ENCODE results near the gene SPDYE16.
"Not testable (repeated sequence)": the region's sequence is repeated elsewhere in the genome, so short reads cannot be mapped to it uniquely, and the experiment has no call there.

SPDYE16 gene

DNA sequence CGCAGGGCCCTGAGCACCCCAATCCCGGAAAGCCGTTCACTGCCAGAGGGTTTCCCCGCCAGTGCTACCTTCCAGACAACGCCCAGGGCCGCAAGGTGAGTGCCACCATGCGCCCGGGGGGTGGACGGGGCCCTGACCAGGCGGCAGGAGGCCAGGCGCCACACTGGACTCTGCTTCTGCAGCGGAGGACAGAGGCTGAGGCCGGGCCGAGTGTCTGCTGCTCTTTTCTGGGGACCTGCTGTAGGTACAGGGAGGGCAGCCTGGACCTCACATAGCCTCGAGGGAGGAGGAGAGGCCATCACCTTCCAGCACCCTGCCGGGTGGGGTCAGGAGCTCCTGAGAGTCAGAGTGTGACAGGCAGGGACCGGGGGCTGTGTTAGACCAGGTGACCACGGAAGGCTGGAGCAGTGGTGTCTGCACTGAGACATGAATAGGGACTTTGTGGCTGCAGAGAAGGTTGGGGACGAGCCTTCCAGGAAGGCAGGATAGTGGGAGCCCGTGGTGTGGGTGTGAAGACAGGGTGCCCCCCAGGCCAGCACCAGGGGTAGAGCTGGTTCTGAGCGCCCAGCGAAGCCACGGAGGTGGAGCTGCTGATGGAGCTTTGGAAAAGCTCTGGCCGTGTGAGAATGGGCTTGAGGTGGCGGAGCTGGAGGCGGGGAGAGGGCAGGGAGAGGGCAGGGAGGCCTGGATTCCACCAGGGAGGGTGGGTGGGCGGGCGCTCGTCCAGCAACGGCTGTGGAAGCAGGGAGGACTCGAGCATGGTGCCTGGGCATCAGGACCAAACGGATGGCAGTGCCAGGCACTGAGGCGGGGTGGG is 38.5 kb downstream of the SPDYE16 start:
- not testable (repeated sequence) for DNase-seq (ENCODE audit: low spot score)

DNA sequence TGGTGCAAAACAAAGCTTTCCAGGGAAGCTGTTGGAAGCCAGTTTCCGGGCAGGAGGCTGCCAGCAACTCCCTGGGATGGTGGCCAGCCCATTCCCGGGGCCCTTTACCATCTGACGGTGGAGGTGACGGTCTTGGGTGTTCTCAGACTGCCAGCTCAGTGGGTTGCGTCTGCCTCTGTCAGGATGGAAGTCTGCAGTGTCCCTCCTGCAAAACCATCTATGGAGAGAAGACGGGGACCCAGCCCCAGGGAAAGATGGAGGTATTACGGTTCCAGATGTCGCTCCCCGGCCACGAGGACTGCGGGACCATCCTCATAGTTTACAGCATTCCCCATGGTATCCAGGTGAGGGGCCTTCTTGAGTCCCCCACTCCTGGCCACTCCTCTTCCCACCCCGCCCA is 39.9 kb downstream of the SPDYE16 start:
- DNase-seq (ENCODE audit: low spot score) = not testable (repeated sequence)

DNA sequence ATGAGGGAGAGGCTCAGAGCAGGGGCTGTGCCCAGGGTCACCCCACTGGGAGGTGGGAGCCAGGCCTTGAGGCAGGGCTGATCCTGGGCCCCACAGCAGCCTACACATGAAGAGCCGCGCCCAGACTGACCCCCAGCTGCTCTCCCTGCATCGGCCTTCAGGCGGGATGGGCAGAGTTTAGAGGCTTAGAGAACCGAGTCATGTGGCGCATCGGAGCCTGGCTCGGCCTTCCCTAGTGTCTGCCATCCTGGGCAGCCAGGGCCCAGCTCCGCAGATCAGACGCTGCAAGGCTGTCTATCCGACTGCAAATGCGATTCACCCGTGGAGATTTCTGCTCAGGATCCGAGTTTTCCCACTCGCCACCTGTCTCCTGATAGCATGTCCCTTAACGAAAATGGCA is 40.3 kb downstream of the SPDYE16 start:
- DNase-seq (ENCODE audit: low spot score) = not testable (repeated sequence)

DNA sequence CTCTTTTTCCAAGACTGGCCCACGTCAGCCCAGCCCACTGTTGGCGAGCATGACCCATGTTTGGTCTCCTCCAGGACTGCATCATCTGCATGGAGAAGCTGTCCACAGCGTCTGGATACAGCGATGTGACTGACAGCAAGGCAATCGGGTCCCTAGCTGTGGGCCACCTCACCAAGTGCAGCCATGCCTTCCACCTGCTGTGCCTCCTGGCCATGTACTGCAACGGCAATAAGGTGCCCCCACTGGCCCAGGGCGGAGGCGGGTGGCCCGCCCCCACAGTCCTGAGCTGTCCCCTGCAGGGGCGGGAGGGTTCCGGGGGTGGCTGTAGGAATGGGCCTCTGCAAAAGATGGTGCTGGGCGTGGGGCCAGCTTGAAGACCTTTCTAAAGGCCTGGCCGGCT is 40.9 kb downstream of the SPDYE16 start:
- DNase-seq (ENCODE audit: low spot score) = not testable (repeated sequence)

DNA sequence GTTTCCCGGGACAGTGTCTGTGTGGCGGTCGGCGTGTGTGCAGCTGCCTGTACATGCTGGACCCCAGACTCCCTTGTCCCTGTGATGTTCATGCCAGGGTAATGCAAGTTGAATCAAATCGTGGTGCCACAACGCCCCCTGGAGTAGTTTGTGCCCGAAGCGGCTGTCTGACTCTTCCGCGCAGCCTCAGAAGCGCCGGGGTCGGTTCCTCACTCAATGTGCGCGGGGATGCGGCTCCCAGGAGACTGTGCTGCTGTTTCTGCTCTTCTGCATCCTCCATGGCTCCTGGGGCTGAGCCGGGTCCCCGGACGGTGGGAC is 43.2 kb downstream of the SPDYE16 start:
- not testable (repeated sequence) for DNase-seq (ENCODE audit: low spot score)

GRCh38 chr7:76499201-76499923 is 43.7 kb downstream of the SPDYE16 start:
- not testable (repeated sequence) for DNase-seq (ENCODE audit: low spot score)

GRCh38 chr7:76498583-76499200 is 44.4 kb downstream of the SPDYE16 start:
- not testable (repeated sequence) for DNase-seq (ENCODE audit: low spot score)

DNA sequence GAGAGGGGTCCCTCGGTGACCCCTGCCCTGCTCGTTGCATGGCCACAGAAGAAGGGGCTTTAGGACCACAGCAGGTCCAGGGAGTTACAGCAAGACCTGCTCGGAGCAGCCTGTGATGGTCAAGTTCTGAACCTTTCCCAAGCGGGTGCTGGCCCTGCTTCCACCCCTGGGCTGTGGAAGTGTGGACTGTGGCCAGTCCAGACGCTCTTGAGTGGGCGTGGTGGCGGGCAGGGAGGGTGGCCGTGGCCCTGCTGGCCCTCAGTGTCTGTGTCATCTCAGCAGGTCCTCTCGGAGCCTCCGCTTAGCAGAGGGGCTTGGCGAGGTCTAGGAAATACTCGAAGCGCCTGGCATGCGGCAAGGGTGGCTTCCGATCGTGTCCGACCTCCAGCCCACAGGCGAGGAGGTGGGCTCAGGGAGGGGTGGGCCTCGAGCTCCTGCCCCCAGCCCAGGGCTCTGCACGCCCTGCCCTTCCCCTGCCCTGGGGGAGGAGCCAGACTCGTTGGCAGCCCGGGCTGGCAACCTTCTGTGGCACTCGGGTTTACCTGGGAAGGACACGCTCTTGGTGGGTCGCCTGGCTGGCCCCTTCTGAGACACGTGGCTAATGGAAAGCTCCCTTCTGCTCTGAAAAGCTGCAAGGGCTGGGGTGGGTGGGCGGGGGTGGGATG is 45.0 kb downstream of the SPDYE16 start:
- not testable (repeated sequence) for DNase-seq (ENCODE audit: low spot score)

DNA sequence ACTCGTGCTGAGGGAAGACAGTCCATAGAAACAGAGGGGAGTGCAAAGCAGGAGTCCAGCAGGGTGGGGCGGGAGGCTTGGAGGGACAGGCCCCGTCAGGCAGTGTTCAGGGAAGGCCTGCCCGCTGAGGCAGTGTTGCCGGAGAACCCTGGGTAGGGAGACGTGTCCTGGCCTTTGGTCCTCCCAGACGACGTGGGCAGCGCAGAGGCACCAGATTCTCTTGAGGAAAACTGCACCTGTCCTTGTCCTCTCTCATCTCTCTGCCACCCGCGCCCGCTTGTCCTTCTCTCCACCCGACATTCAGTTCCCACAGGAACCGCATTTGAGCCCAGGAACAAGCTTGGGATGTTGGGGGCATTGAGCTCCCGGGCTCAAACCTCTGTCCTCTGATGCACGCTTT is 47.4 kb downstream of the SPDYE16 start:
- DNase-seq (ENCODE audit: low spot score) = not testable (repeated sequence)

GRCh38 chr7:76492139-76492538 is 51.0 kb downstream of the SPDYE16 start:
- DNase-seq (ENCODE audit: low spot score) = not testable (repeated sequence)

GRCh38 chr7:76487969-76488368 is 55.1 kb downstream of the SPDYE16 start:
- not testable (repeated sequence) for DNase-seq (ENCODE audit: low spot score)

DNA sequence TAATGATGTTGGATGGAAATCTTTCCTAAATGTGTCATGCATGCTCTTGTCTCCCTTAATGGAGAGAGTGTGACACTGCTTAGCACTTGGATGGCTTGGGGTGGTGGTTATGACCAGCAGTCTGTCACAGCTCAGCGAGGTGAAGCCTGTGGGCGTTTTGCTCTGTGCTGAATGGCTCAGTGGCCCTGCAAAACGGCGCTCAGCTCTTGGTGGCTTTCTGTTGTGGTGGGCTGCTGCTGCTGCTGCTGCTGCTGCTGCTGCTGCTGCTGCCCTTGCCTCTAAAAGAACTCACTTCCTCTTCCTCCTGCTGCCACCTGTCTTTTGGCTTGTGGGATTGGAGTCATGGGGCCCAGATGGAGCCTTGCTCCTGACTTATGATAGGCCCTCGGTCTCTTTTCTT is 56.5 kb downstream of the SPDYE16 start:
- DNase-seq (ENCODE audit: low spot score) = not testable (repeated sequence)

DNA sequence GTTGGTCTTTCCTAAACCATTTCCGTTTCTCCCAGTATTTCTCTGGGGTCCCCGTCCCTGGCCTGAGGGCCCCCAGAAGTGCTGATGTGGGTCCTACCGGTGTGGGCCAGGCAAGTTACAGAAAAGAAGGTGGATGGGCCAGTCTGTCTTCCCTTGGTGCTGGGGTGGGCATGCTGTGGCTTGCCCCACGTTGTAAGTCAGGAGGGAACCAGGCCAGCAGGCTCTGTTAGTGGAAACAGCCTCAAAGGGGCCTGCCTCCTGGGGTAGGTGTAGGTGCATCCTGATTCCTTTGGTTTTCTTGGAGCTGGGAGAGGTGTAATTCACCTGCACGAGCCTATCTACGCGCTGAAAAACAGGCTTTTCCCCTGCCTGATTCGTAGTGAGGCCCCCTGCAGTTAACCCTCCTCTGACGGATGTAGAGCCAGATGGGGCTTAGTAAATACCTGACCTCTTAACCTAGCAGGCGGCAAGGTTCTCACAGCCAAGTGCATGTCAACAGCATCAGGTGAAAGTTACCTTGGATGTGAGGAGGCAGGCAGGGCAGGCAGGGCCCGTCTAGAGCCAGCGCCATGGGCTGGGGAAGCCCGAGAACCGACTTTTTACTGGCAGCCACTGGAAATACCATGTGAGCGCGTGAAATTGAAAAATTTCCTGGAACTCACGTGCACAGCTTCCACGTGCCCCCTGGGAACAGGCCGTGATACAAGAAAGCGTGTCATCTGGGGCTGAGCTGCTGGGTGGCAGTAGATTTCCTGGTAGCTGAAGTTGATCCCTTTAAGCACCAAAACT is 57.1 kb downstream of the SPDYE16 start:
- DNase-seq (ENCODE audit: low spot score) = not testable (repeated sequence)

DNA sequence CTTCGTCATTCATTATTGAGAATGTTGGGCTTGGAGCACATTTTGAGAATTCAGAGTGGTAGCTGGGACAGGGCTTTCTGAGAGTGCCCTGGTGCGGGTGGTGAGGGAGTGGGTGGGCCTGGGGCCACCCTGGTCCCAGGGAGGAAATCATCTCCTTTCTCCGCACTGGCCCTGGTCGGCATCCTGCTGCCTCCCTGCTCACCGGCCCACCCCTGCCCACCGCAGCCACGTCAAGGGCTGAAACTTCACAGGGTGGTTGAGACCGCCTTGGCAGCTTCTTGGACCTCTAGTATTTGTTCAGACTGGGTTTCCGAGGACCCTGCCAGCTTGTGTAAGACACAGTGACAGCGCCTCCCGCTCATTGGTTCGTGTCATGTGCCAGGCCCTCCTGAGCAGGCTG is 58.6 kb downstream of the SPDYE16 start:
- not testable (repeated sequence) for DNase-seq (ENCODE audit: low spot score)

GRCh38 chr7:76483081-76483480 is 60.0 kb downstream of the SPDYE16 start:
- DNase-seq (ENCODE audit: low spot score) = not testable (repeated sequence)

GRCh38 chr7:76482660-76483059 is 60.4 kb downstream of the SPDYE16 start:
- not testable (repeated sequence) for DNase-seq (ENCODE audit: low spot score)

Measured in hematopoietic multipotent progenitor cell treated with erythropoietin and hydrocortisone succinate and interleukin-3 and kit ligand, for 17 days (in vitro differentiated cells).